ENCODE data around the gene DNAJC15.

The DNAJC15 gene

DNA sequence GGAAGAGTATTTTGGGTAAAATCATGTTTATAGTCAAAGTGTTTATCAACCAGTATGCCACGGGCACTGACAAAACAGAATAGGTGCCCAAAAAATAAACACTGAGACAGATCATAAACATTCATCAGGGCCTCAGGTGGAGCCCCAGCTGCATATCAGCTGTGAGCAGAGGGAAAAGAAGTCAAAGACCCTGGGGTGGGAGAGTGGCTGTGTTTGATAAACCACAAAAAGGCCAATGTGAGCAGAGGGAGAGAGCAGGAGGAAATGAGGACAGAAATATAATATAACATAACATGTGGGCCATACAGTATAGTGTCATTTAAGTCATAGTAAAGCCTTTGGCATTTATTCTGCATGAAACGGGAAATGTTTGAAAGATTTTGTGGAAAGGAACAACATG is 21.4 kb upstream of the DNAJC15 start:
- H3K4me3 ChIP-seq (ENCODE audit: low read depth, low read length), result no peak overlapping the region
- DNase-seq (ENCODE audit: low read depth), result no peak

DNA sequence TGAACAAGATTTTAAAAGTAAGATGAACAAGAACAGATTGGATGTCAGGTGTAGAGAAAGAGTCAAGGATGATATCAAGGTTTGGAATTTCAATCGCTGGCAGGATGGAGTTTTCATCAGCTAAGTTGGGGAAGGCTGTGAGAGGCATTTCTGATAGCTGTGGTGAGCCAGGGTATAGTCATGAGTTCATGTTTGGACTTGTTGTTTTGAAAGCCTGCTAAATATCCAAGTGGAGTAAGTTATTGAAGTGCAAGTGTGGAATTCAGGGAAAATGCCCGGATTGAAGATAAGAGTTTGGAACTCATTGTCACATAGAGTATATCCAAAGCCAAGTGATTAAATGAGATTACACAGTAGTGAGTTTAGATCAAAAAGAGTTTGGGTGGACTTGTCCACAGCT is 20.4 kb upstream of the DNAJC15 start:
- no peak for DNase-seq (ENCODE audit: low read depth)
- H3K4me3 ChIP-seq (ENCODE audit: low read depth, low read length), result no peak overlapping the region

DNA sequence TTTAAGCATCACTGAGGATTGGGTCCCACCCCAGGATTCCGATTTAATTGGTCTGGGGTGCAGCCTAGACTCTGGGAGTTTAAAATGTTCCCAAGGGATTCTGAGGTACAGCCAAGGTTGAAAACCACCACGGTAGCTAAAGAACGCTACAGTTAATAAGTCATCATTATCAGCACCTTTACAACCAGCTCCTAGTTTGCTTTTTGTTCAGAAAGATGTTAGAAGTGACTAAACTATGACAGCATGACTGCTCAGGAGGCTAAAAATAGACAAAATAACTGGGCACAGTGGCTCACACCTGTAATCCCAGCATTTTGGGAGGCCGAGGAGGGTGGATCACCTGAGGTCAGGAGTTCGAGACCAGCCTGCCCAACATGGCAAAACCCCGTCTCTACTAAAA is 19.7 kb upstream of the DNAJC15 start:
- no peak for DNase-seq (ENCODE audit: low read depth)

DNA sequence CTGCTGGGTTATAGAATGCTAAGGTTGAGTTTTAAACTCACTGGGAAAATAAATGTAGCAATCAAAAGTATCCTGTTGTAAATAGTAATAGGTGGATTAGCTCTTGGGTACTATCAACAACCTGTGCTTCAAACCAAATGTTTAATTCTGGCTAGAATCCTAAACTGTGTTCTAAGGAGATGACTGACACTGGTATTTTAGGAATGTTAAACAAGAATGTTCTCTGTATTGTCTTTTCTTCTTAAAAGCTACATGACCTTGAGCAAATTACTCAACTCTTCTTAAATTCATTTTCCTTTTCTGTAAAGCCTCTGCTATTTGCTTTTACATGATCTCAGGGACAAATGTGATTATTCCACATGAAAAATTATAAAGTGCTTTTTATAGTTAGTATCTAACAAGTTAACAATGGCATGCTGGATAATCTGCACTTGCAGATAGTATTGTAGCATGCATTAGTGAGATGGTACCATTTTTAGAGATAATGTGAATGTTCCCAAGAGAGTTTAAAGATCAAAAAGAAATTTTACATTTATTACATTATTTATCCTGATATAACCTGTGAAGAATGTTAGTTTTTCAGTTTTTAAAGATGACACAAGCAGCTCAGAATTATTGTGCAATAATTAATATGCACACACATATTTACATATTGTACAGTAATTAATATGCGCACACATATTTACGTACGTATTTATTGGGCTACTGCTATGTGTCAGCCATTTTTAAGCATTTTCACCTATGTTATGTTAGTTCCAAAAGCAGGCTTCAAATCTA is 17.7 kb upstream of the DNAJC15 start:
- H3K4me3 ChIP-seq (ENCODE audit: low read depth, low read length), result no peak overlapping the region
- no peak for DNase-seq (ENCODE audit: low read depth)

More for the DNA sequence above, 19.7 kb upstream of the DNAJC15 start:
- no peak overlapping the region for H3K4me3 ChIP-seq (ENCODE audit: low read depth, low read length)

DNA sequence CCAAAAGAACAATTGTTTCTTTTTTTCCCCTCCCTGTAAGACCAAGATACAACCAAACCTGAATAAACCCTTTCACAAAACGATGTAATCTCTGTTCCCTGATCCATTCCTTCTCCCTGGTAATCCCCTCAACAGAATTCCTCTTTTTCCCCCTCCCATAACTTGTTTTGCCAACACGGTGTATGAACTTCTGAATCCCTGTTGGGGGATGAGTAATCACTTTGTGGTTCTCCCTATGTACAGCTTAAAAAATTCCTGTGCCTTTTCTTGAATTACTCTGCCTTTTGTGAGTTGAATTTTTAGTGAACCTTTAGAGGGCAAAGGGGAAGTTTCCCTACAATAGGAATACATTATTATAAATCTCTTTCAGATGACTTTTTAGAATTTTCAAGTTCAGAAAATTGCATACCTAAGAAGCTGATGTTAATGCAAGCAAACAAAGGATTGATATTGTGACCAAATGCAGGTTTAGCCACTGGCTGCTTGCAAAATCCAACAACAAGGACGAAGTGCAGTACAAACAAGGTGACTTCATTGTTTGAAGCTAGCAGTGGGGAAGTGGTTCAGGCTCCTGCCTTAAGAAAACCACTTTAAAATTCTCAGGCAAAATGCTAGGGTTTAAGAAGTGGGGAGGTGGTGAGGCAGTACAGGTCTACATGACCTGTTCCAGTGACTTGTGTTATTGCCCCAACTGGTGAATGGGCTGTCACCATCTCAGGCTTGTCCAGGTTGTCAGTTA is 16.3 kb upstream of the DNAJC15 start:
- DNase-seq (ENCODE audit: low read depth), result peak; percentile 55
- H3K4me3 ChIP-seq (ENCODE audit: low read depth, low read length), result no peak overlapping the region

DNA sequence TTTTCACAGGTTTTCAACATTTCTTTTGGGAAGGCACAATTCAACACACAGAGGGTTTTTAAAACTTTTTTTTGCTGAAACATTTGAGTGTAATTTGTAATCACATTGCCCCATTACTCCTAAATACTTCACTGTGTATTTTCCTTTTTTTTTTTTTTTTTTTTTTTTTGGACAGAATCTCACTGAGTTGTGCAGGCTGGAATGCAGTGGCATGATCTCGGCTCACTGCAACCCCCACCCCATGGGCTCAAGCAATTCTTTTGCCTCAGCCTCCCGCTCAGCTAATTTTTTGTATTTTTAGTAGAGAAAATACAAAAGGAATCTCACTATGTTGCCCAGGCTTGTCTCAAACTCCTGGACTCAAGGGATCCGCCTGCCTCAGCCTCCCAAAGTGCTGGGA is 14.8 kb upstream of the DNAJC15 start:
- no peak for DNase-seq (ENCODE audit: low read depth)
- H3K4me3 ChIP-seq (ENCODE audit: low read depth, low read length), result no peak overlapping the region

DNA sequence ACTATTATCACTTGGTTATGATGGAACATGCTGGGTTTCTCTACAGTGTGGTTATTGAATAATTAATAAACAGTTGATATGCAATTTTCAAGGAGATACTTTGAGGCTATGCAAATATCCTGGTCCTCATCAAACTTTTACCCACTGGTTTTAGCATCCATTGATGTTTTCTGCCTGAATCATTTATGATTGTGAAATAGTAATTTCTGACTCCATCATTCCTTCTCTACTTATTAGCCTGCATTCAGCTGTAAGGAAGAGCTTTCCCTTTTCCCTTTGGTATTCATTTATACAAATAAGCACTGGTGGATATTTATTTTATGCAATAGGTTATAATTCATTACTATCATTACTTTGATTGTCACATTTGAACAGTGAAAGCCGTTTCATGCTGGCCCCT is 13.9 kb upstream of the DNAJC15 start:
- DNase-seq (ENCODE audit: low read depth), result no peak

DNA sequence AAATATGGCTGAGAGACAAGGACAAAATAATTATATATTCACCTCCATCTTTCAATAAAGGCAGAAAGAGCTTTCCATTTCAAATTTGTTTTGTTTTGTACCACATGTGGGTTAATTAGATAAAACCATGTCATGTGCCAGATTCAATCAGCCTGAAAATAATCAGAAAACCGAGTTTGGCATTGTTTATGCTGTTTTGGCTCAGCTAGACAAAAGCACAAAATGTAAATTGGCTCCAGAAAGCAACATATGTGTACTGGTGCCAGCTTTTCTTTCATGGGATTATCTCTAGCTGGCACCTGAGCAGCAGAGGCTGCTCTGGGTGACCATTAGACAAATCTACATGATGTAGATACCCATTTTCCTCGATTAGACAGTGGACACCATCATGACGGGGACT is 9.2 kb upstream of the DNAJC15 start:
- no peak overlapping the region for H3K4me3 ChIP-seq (ENCODE audit: low read depth, low read length)
- no peak for DNase-seq (ENCODE audit: low read depth)

More for the DNA sequence above, 13.9 kb upstream of the DNAJC15 start:
- H3K4me3 ChIP-seq (ENCODE audit: low read depth, low read length), result no peak overlapping the region

DNA sequence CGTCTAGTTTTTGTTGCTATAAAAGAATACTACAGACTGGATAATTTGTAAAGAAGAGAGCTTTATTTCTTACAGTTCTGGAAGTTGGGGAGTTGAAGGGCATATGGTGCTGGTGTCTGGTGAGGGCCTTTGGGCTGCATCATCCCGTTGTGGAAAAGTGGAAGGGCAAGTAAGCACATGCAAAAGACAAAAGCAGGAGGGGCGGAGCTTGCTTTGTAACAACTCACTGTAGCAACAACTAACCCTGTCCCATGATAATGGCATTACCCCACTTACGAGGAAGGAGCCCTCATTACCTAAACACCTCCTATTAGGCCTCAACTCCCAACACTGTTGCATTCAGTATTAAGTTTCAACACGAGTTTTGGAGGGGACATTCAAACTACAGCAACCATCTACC is 7.2 kb upstream of the DNAJC15 start:
- no peak for DNase-seq (ENCODE audit: low read depth)
- H3K4me3 ChIP-seq (ENCODE audit: low read depth, low read length), result no peak overlapping the region

DNA sequence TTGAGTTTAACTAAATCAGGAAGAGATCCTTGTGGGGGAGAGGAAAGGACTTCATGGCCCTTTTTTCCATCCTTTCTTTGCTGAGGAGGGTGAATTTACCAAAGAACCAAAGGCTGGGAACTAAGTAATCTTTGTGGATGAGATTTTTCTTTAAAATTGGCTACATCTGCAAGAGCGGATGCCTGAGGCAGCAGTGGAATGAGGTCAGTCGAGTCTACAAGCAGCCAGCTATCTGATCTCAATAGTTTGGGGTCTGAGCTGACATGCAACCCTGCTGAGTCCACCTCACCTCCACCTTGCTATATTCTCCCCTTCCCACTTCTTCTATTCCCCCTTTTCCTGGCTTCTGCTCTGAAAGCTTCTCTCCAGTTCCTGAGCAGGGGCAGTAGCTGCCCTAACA is 3.6 kb upstream of the DNAJC15 start:
- DNase-seq (ENCODE audit: low read depth), result no peak
- no peak overlapping the region for H3K4me3 ChIP-seq (ENCODE audit: low read depth, low read length)

DNA sequence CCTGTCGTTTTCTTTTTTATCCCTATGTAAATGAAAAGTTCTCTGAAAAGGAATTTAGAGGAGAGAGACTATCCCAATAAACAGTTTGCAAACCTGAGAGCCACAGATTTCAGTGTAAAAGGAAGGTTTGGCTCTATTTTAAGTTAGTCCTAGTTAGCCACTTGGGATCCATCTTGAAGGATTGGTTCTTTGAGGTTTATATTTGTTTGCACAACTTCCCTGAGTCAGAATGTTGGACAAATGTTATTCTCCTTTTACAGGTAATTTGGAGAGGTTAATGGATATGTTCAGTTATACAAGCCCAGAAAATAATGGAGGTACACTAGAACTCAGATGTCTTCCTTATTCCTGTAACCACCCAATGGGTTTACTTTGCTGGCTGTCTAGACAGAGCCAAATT is 2.6 kb upstream of the DNAJC15 start:
- no peak overlapping the region for H3K4me3 ChIP-seq (ENCODE audit: low read depth, low read length)
- no peak for DNase-seq (ENCODE audit: low read depth)

DNA sequence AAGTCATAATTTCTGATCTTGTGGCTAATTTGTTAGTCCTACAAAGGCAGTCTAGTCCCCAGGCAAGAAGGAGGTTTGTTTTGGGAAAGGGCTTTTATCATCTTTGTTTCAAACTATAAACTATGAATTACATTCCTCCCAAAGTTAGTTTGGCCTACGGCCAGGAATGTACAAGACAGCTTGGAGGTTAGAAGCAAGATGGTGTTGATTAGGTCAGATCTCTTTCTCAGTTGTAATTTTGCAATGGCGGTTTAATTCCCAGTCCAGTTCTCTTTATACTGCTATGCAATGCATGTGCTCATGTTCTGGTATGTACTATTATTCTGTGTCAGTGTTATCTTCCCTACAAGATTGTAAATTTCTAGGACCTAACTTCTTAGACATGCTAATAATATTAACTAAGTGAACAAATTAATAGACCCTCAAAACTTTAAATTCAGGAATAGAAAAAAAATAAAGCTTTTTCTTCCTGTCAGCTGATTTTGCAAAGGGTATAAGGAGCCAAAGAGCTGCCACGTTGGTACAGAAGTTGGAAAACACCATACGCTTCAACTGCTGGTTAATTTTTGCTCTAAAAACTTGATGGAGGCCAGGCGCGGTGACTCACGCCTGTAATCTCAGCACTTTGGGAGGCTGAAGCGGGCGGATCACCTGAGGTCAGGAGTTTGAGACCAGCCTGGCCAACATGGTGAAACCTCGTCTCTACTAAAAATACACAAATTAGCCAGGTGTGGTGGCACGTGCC is 1.3 kb upstream of the DNAJC15 start:
- DNase-seq (ENCODE audit: low read depth), result no peak
- no peak overlapping the region for H3K4me3 ChIP-seq (ENCODE audit: low read depth, low read length)

DNA sequence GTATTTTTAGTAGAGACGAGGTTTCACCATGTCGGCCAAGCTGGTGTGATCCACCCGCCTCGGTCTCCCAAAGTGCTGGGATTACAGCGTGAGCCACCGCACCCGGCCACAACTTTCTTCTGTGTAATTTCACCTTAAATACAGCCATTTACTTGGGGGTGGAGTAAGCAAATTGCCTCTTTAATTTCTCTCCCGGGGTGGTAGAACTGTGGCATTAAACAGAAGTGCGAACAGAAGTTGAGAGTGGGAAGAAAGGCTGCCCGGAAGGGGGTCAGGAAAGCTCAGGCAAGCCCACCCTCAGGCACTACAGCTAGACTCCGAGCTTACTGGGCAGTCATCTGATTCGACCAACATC is 475 bp upstream of the DNAJC15 start:
- H3K4me3 ChIP-seq (ENCODE audit: low read depth, low read length), result peak overlapping the region; percentile 54
- DNase-seq (ENCODE audit: low read depth), result no peak

DNA sequence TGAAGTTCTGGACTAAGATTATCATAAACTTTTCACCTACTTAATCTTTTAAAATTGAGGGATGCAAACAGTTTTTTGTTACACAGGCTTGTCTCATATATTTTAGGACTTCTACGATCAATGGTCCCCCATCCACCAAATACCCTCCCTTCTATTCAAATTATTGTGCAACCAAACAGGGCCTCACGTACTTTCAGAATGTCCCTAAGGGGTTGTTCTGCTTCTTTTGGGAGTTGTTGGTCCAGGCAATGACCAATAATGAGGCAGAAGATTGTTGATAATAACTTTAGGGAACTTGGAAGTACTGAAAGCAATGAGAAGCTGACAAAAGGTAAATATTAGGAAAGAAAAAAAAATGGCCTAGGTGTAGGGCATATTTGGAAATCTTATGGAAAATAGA is 2.9 kb downstream of the DNAJC15 start:
- no peak overlapping the region for H3K4me3 ChIP-seq (ENCODE audit: low read depth, low read length)
- DNase-seq (ENCODE audit: low read depth), result no peak

DNA sequence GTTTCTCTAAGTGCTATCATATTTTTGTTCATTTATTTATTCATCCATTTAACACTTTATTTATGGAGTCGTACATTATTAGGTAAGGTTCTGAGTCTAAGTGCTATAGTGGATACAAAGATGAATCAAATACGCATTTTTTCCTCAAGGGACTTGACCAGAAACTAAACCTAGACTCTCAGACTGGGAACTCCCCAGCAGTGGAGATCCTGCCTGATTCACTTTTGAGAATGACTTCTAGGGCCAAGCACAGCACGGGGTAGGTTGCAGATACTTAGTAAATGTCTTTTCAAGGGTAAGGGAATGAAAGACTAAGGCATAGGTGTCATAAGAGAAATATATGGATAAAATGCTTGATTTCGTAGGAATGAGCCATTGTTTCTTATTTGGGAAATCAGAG is 7.2 kb downstream of the DNAJC15 start:
- DNase-seq (ENCODE audit: low read depth), result no peak
- no peak overlapping the region for H3K4me3 ChIP-seq (ENCODE audit: low read depth, low read length)

DNA sequence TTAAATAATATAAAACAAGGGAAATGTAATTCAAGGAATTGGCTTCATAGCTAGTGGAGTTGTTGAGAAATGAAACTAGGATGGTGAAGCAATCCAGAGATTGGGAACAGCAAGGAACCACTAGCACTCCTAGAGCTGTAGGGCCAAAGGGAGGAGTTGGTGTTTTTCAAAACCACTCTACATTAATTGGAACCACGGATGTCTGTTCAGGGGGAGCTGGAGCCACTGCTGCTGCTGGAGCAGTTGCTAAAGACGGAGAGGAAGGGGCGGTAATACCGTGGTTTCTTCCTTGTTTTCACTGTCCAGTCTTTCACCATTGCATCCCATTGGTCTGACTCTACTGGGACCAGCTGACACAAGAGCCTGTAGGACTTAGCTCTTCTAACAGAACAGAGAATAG is 8.5 kb downstream of the DNAJC15 start:
- H3K4me3 ChIP-seq (ENCODE audit: low read depth, low read length), result no peak overlapping the region
- DNase-seq (ENCODE audit: low read depth), result no peak

DNA sequence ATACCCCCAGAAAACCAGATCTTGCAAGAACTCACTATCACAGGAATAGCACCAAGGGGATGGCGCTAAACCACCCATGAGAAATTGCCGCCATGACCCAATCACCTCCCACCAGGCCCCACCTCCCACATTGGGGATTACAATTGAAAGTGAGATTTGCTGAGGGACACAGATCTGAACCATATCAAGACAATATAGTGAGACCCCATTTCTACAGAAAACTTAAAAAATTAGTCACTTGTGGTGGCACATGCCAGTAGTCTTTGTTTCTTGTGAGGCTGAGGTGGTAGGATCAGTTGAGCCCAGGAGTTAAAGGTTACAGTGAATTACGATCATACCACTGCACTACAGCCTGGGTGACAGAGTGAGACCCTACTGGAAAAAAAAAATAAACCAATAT is 9.7 kb downstream of the DNAJC15 start:
- H3K4me3 ChIP-seq (ENCODE audit: low read depth, low read length), result no peak overlapping the region
- DNase-seq (ENCODE audit: low read depth), result no peak

DNA sequence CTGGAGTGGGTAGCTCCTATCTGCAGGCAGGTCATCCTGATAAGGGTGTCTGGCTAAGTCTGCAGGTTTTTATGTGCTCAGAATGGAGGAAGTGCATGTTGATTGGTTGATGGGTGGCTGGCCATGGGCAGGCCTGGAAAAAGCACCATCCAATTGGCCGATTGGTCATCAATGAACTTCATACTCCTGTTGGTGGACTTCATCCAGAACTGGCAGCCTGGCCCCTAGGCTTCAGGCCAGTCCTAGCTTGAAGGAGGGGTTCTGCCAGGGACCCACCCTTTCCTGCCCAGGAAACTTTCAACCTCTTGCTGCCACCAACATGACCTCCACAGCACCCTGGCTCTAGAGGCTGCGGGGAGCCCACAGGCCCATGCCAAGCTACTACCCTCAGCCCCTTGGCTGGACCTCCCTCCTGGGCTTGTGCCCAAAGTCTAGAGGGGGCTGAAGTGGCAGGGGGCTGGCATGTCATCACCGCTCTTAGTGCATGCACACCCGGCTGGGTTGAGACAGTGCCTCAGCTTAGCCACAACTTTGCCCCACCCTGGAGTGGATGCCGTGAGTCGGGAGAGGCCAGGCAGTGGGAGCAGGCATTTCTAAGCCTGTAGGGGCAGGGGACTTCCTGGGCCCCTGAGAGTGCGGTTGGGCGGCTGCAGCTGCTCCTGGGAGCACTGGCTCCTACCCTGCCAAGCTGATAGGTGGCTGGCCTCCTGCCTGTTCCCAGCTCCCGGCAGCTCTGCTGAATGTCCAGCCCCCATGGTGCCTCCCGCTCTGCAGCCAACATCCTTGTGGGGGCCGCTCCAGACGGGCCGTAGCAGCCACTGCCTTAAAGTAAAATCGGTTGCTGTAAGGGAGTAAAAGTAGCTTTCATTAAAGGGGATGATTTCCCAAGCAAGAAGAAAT is 13.2 kb downstream of the DNAJC15 start:
- H3K4me3 ChIP-seq (ENCODE audit: low read depth, low read length), result no peak overlapping the region
- DNase-seq (ENCODE audit: low read depth), result no peak

DNA sequence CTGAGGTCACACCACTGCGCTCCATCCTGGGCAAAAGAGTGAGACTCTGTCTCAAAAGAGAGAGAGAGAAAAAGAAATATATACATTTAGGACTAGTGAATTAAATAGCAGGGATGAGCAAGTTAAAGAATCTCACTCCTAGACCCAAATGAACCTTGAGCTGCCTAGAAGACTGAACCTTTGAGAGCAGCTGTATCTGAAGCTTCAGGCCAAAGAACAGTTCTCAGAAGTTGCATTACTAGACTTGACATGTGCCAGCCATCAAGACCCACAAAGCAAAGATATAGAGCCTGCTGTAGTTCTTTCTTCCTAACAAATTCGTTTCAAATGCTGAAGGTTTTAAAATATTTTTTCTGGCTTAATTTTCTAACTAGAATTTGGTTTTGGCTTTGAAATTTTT is 16.6 kb downstream of the DNAJC15 start:
- DNase-seq (ENCODE audit: low read depth), result no peak
- H3K4me3 ChIP-seq (ENCODE audit: low read depth, low read length), result no peak overlapping the region
